Stimulated activated CD8-positive, alpha-beta memory T cell treated with anti-CD3 and anti-CD28 coated beads, Interleukin-2, amount 100 ng/mL, for 1 hour (primary cell): Measurements from ENCODE around the gene PRKAG1.

Experiments used
- DNase-seq, 2 donors: peaks; one replicate each; pipeline ENCODE4 v3.0.0-alpha.2; 2020; ENCODE audit warnings: low read depth in 2 of 2

Gene PRKAG1

DNA sequence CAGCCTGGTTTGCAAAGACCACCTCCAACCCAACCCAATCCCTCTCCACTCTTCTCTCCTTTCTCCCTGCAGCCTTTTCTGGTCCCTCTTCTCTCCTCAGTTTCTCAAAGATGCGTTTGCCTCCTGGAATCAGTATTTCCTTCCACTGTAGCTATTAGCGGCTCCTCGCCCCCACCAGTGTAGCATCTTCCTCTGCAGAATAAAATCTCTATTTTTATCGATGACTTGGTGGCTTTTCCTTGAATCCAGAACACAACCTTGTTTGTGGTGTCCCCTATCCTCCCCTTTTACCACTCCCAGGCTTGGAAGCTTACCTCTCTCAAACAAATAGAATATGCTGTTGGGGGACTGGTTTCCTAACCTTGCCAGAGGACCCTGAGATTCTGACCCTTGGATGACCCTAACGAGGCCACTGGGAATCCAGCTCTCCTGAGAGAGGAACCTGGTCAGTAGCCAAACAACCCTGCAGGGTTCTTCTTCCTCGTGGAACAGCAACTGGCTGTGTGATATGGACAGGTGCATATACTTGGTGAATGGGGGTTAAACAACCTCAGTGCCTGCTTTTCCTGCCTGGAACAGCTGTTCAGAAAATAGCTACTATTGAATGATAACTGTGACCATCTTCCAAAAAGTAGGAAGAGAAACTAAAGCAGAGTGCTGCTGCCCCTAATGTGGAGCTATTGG is 36.0 kb downstream of the PRKAG1 start:
- no peak for DNase-seq

DNA sequence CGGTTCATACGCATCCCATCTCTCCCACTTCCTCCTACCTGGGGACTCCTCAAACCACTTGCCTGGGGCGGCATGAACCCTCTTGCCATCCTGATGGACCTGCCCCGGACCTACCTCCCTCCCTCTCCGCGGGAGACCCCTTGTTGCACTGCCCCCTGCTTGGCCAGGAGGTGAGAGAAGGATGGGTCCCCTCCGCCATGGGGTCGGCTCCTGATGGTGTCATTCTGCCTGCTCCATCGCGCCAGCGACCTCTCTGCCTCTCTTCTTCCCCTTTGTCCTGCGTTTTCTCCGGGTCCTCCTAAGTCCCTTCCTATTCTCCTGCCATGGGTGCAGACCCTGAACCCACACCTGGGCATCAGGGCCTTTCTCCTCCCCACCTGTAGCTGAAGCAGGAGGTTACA is 36.8 kb downstream of the PRKAG1 start:
- no peak for DNase-seq

DNA sequence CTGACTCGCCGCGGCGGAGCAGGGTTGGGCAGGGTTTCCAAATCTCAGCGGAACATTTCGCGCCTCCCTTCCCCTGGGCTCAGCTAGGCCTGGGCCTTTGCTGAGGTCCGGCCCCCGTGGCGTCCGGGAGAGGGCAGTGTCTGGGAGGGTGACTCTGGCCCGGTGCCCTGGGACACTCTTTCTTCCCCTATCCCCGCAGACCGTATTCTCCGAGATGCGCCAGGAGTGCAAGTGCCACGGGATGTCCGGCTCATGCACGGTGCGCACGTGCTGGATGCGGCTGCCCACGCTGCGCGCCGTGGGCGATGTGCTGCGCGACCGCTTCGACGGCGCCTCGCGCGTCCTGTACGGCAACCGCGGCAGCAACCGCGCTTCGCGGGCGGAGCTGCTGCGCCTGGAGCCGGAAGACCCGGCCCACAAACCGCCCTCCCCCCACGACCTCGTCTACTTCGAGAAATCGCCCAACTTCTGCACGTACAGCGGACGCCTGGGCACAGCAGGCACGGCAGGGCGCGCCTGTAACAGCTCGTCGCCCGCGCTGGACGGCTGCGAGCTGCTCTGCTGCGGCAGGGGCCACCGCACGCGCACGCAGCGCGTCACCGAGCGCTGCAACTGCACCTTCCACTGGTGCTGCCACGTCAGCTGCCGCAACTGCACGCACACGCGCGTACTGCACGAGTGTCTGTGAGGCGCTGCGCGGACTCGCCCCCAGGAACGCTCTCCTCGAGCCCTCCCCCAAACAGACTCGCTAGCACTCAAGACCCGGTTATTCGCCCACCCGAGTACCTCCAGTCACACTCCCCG is 37.4 kb downstream of the PRKAG1 start:
- DNase-seq, result no peak

DNA sequence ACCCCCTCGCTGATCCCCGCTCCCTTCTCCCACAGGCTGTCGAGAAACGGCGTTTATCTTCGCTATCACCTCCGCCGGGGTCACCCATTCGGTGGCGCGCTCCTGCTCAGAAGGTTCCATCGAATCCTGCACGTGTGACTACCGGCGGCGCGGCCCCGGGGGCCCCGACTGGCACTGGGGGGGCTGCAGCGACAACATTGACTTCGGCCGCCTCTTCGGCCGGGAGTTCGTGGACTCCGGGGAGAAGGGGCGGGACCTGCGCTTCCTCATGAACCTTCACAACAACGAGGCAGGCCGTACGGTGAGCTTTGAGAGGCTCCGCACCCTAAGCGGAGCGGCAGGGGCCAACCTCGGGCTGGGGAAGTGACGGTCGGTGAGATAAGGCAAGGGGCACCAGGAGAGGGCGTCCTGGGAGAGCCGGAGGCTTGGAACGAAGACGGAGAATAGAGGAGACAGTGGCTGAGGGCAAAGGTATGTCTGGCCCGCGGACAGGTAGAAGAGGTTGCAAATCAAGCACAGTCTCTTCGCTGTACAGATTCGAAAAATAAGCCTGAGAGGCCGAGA is 38.1 kb downstream of the PRKAG1 start:
- DNase-seq, result no peak

- DNase-seq, result no peak
Observed at GRCh38 chr12:48979602-48980388, 38.8 kb downstream of the PRKAG1 start.

DNA sequence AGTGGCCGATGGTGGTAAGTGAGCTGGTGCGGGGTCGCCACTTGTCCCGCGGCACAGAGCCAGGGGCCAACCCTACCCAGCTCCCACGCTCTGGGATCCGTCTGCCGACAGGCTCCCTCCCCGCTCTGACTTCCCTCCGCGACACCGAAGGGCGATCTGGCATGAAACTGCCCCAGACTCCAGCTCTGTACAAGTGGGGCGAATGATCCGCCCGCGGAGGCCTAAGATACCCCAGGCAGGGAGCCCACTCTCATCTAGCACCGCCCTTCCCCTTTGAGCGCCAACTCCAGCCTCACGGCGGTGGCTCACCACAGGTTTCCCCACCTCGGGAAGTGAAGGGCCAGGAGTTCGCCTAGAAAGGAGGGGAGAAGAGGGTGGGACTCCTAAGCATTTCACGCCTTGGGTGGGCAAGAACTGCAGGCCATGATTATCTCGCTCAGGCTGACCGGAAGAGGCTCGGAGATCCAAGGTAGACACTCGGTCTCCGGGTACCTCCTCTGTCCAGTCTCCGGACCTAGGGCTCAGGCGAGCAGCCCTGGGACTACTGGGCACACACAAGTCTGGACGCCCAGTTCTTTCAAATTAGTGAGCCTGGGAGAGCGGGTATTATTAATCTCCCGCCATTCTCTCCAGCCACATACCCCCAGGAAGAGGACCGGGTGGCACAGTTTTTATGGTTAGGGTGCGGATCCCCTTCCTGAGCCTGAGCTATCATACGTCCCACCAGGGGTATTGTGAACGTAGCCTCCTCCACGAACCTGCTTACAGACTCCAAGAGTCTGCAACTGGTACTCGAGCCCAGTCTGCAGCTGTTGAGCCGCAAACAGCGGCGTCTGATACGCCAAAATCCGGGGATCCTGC is 39.6 kb downstream of the PRKAG1 start:
- no peak for DNase-seq

- no peak for DNase-seq
Observed at GRCh38 chr12:48978291-48978740, 40.3 kb downstream of the PRKAG1 start, which contains the start of gene WNT1. Gene WNT1, plus strand, starts transcription at chr12:48978322. Its CDS starts 329 bp downstream, at chr12:48978651.

GRCh38 chr12:48977290-48978281 is 41.0 kb downstream of the PRKAG1 start:
- DNase-seq, result peak; percentile 54 to 74

DNA sequence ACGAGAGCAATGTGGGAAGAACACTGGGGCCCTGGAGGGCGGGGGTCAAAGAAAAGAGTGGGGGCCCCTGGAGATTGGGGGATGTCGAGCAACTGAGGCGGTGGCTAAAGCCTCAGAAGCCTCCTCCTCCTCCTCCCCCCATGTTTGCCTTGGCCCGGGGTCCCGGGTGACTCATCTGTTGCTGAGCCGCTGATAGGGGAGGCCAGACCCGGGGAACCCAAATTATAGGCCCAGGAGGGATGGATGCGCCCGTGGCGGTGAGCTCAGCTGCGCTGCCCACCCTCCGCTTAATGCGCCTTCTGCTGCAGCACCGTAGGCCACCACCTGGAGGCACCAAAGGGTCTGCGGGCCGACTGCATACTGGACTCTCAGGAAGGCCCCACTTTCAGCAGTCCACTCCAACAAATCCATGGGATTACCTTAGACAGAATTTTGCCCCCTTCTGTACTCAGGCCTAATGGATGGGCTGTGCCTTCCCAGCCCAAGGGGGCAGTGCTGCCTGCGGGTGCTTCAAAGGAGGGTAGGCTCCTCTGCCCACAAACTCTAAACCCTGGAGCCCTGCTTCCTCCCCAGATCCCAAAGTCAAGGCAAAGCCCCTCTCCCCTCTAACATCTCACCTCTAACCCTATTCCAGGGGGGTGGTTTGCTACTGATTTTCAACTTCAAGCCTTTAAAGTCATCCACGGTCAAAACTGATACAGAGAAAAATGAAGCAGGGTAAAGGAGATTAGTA is 44.5 kb downstream of the PRKAG1 start:
- DNase-seq, result no peak

DNA sequence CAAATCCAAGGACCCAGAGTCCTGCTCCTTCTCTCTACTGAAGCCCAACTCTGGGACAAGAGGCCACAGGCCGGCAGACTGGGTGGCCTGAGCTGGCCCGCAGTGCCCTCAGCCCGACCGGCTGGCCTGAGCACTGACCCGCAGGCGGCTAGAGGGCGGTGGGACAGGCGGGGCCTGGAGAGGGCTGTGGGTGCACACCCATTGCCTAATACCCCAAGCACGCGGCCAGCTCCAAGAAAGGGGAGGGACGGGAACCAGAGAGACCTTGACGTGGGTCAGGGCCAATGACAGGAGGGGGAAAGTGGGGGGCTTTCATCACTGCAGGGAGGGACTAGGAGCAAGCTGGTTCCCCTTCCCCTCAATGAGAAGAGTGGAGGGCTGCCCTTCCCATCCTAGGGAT is 45.0 kb downstream of the PRKAG1 start:
- no peak for DNase-seq

- DNase-seq, result no peak
Observed at GRCh38 chr12:48972952-48973483, 45.6 kb downstream of the PRKAG1 start.

- DNase-seq, result no peak
Observed at GRCh38 chr12:48972213-48972951, 46.2 kb downstream of the PRKAG1 start.

DNA sequence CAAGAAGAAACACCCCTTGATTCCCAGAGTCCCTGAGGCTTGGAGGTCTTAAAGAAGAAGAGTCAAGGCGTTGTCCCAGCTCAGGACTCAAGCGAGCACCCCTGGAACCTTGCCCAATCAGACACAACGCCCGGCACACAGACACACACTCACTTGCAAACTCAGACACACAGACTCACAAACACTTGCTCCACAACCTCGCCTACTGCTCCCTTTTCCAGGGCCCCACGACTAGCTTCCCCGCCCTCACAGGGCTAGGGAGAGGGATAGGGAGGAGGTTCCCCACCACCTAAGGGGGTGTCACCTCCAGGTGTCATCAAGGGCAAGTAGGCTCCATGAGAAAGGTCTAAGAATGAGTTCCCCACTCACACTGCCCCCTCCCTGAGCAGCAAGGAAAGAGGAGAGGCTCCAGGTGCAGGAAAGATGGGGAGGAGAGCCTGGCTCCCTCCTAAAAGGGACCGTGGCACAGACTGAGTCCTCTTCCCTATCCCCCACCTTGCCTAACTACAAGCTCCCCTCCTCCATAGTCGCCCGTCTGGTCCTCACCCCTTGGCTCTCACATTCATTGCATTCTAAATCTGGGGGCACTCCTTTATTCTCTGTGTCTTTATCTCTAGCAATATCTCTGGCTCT is 47.8 kb downstream of the PRKAG1 start:
- DNase-seq, result no peak

DNA sequence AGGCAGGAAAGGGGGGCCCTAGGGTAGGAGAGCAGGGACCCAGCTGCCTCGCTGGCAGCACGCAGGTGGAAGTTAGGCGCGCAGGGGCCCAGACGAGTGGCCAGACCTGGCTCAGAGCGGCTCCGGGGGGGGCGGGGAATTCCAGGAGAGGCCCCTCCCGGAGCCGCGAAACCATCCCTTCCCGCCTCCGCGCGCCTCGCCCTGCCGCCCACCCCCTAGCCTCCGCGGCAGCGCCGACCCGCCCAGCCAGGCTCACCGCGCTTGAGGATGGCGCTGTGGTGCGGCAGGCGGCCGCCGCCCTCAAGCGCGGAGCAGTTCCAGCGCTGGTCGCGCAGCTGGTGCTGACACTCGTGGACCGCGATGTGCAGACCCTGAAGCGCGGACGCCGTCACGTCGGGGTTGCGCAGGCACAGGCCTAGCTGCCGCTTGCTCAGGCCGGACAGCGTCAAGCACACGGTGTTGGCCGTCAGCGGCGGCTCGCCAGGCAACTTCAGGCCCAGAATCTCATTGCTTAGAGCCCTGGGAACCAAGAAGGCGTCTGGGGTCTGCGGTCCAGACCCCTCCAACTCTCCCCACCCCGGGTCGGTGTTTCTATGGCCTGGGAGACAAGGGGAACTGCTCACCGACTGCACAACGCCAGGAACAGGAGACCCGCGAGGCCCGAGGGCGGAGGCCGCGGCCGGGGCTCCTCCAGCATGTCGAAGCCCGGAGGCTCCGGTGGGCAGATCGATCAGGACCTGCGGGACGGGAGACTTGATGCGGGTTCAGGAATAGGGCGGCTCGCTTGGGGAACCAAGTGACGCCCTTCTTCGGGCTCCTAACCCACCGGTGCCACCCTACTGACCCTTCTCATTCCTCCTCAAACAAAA is 48.5 kb downstream of the PRKAG1 start:
- peak in 1 of 2 donors; percentile 16 for DNase-seq

- DNase-seq, result no peak
Observed at GRCh38 chr12:48969160-48969771, 49.3 kb downstream of the PRKAG1 start.

- no peak for DNase-seq
Observed at GRCh38 chr12:48968467-48968866, 50.1 kb downstream of the PRKAG1 start.
